Prostate gland (tissue), 2 donors: ENCODE data around the gene PRR15.
"Not testable (repeated sequence)": the region's sequence is repeated elsewhere in the genome, so short reads cannot be mapped to it uniquely, and the experiment has no call there.

Source experiments
- CTCF ChIP-seq, 4 experiments: fragments of 200-600 bp in 2 of 4; fragments of 450-650 bp in 2 of 4; sonication (generic) in 2 of 4; IDR thresholded peaks; 1 replicate in 3 of 4; 2 replicates in 1 of 4; pipeline ENCODE4 v1.5.1; 2016 to 2019; ENCODE audit warnings: antibody characterized with exemption in 4 of 4, mild to moderate bottlenecking in 2 of 4, moderate library complexity in 2 of 4
- POLR2A ChIP-seq: fragments of 450-650 bp; IDR thresholded peaks from one replicate; pipeline ENCODE4 v1.6.1; 2016; ENCODE audit warnings: antibody characterized with exemption, mild to moderate bottlenecking
- POLR2AphosphoS5 ChIP-seq: sonication (generic); formaldehyde crosslinking; IDR thresholded peaks from one replicate; pipeline ENCODE4 v1.6.1; 2017; ENCODE audit warnings: antibody characterized with exemption

- not testable (repeated sequence) for TF ChIP-seq CTCF (IDR thresholded peaks at IDR 0.05); POLR2A; POLR2AphosphoS5
These were observed 35.1 kb upstream of the PRR15 start for GRCh38 chr7:29528526-29528925.
